ENCODE data around the gene TMEFF2.

TMEFF2 gene

GRCh38 chr2:191957996-191958860 lies 236.5 kb downstream of the TMEFF2 start:
- DNase-seq = no peak

DNA sequence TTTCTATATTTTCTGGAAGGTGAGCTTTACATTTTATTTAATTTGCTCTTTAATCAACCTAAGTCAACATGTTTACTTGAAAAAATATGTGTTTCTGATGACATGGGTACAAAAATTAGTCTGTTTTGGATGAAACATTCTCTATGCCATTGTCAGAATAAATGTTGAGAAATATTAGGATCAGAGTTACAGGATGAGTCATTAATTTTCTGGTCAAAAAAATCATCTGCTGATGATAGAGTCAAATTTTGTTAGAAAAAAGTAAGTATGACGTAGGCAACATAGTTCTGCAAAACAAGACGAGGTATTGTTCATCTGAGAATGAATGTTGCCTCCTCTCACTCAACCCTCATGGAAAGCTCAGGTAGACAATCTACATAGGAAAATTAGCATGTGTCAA lies 240.3 kb downstream of the TMEFF2 start:
- DNase-seq = no peak

DNA sequence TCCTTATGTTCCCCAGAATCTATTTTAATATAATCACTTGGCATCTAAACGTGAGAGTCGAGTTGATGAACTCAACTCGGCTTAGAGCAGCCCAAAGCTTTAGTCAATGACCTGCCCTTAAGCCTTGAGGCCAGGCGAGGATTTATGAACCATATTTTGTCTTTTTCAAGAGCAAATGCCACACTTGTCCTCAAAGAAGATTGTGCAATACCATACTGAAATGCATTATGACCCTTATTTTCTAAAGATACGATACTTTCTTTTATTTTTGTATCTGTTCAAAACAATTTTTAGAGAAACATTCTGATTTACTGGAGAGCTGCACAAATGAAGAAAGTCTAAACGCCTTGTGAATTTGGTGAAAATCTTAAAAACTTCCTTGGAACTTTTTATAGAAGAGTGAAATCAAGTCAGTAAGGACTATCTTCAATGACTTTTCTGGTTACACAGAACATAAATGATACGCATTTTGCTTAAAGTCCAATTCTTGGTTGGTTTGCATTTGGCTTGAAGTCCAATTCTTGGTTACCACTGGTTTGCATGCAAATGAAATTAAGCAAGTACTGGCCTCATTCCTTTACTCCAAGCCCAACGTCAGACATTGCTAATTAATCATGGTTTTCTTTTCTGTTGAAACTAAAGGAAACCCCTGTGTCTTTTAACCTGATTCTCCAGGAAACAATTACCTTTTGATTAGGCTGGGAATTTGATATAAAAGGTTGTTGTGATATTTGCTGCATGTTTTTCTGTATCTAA lies 242.0 kb downstream of the TMEFF2 start:
- DNase-seq = no peak

DNA sequence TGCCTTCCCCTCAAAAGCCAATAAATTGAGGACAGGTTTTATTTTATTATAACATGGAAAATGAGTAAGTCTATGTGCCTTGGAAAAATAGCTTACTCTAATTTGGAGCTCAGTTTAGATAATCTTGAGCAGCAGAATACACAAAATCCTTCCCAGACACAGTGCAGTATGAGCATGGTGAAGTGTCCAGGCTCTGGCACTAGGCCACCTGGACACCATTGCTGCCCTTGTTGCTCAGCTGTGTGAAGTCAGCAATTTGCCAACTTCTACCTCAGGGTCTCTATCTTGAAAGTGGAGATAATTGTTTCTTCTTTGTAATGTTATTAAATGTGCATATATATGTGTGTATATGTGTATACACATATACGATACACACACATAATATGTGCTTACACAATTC lies 242.9 kb downstream of the TMEFF2 start:
- DNase-seq = no peak

- no peak for DNase-seq
These were observed 243.4 kb downstream of the TMEFF2 start for GRCh38 chr2:191951376-191951775.

DNA sequence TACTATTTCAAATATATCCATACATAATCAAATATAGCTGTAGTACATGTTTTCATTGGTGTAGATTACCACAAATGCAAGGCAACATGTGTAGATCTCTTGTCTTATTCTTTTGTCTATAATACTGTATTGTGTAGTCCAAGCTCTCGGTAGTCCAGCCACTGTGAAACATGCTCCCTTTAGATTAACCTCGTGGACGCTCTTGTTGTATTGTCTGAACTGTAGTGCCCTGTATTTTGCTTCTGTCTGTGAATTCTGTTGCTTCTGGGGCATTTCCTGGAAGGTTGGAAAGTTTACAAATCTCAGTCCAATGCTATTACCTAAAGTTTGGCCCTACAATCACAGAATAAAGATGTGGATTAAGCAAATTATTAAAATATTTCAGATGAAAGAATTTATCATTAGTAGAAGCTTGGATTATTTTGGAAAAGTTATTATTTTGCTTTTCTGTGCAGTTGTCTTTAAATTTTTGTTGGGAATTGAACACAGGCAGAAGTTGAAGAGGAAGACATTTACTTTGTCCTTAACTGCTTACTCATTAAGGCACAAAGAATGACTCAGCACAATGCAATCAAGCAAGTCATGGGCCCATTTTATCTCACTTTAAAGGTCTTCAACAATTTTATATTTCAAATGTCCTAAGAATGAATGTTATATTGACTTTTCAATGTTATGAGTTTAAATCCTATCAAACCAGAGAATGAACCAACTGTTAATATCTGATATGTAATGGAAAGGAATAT lies 244.4 kb downstream of the TMEFF2 start:
- DNase-seq = no peak

- no peak for DNase-seq
These were observed 247.5 kb downstream of the TMEFF2 start for GRCh38 chr2:191947235-191947634.

- no peak for DNase-seq
These were observed 248.1 kb downstream of the TMEFF2 start for GRCh38 chr2:191946471-191947182.

DNA sequence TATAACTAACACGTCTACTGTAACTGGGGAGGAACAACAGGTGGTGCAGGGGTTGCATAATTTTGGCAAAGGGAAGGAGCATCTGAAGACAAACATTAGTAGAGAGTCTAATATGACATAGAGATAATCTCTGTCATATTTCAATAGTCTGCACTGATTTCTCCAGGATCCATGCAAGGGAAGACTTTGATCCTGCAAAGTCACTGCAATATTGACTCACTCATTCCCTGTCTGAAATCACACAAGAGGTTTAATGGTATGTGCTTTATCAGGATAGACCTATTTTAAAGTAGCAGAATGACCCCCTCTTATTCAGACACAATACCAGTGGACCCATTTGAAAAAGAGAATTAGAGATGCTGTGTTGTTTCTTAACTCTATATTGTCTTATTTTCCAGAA lies 249.1 kb downstream of the TMEFF2 start:
- no peak for DNase-seq

DNA sequence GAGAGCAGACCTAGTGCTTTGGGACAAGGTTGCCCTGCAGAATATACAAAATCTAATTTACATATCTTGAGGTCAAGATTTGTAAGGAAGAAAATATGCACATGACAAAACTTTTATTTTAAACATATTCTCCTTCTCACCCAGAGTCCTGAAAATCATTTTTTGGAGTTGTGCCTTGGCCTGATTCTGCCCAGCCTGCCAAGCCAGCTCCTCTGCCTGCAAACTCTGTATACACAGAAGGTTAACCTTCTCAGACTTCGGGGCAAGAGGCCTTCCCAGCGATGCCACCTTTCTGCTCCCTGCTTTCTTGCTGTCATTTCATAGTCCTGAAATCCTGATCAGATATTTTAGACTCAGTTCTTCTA lies 252.0 kb downstream of the TMEFF2 start:
- DNase-seq = no peak

DNA sequence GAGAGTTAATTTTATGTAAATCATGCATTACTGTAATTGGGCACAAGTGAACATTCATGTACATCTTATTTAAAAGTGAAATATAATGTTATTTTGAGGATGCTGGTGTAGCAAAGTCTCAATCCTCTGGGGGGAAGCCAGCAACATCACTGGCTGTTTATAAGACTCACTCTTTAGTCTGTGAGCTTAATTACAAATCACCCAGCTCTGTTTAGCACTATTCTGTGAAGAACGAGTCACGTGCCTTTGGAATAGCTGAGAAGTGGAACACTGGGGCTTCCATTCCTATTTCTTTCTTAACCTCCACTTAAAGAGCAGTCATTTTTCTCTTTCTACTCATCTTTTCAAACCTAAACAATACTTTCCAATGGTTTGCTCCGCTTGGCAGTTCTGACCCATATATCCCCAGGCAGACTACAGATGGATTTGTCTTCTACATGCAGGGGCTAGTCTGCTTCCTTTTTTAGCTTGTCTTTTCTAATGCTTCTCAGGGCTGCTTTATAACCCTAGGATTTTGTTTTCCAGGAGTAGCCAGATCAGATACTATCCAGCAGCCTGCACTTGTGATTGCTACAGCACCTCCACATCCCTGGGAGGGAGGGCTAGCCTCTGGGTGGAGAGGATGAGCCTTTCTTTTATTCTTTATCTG lies 252.5 kb downstream of the TMEFF2 start:
- no peak for DNase-seq

DNA sequence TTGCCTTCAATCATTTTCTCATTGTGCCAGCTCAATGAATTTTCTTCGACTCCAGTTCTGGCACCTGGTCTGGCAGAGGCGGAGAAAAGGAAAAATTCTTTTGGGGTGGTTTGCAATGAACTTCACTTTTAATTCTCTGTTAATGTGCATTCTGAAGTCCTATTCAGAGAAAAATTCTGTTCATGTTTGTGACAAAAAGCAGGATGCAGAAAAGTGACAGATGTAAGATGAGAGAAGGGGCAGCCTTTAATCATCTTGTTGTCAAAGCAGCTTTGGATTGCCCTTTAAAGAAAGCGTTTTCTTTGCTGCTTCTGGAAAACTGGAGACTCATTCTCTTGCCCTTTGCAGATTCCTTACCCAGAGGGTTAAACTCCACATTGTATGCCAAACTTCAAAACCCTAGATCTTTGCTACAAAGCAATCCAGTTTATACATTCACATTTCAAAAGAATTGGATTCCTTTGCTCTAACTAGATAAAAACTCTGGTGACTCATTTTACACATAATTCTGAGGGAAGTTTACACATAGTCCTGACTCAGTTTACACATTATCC lies 253.3 kb downstream of the TMEFF2 start:
- no peak for DNase-seq

- no peak for DNase-seq
These were observed 256.0 kb downstream of the TMEFF2 start for GRCh38 chr2:191938779-191939178.

GRCh38 chr2:191936882-191937405 lies 257.8 kb downstream of the TMEFF2 start:
- no peak for DNase-seq

DNA sequence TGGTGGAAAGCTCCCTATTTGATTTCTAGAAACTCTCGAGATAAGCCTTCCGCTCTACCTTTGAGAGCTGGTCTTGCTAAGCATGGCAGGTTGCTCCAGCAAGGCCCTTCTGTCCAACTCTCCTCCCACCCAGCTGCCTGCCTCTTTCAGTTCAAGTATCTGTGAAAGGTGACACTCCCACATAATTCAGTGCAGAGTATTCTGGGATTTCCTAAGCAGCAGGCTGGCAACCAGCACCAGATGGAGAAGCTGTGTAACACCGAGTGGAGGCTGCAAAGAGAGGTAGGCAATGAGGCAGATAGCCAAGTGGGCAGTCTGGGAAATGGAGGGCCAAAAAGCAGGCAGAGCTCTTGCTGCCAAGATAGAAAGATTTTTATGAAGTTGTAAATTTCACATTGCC lies 259.5 kb downstream of the TMEFF2 start:
- DNase-seq = no peak

GRCh38 chr2:191933307-191934105 lies 261.2 kb downstream of the TMEFF2 start:
- no peak for DNase-seq

GRCh38 chr2:191932286-191932685 lies 262.4 kb downstream of the TMEFF2 start:
- no peak for DNase-seq

DNA sequence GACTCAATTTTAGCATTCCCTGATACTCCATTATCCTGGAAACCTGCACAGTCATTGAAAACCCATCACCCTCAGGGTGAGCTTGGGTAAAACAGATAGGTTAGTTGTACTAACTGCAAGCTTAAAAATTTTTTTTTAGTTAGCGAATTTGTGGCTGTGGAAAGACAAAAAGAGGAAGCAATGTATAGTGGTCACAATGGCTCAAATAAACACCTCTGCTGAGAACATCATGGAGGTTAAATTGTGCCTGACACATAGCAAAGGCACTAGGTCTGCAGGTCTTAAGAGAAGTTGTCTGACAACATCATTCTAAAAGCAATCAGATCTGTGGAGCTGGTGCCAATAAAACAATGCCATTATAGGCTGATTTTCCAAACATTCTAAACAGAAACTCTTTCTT lies 263.4 kb downstream of the TMEFF2 start:
- DNase-seq = no peak

GRCh38 chr2:191930205-191930604 lies 264.5 kb downstream of the TMEFF2 start:
- no peak for DNase-seq

DNA sequence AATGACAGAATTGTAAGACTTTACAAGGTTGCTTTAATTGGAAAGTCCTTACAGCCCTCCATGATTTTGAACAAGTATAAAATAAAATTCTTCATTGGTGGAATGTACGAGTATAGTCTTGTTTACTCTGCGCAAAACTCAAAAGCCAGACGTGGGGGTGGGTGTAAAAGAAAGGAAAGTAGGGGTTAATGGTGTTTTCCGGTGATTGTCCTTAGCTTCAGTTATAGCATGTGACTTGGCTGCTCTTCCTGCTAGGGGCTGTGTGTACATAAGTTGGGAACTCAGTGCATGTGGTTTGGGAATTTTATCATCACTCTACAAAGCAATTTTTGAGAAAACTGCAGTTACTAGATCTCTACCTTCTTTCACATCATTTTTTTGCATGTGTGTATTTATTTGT lies 265.4 kb downstream of the TMEFF2 start:
- no peak for DNase-seq

GRCh38 chr2:191927991-191928390 lies 266.7 kb downstream of the TMEFF2 start:
- DNase-seq = no peak

All from CD4-positive, alpha-beta T cell treated with Interferon alpha-2 for 1 hour (primary cell).